ENCODE data around the gene FZD4.
"Not testable (repeated sequence)": the region's sequence is repeated elsewhere in the genome, so short reads cannot be mapped to it uniquely, and the experiment has no call there.

The FZD4 gene

DNA sequence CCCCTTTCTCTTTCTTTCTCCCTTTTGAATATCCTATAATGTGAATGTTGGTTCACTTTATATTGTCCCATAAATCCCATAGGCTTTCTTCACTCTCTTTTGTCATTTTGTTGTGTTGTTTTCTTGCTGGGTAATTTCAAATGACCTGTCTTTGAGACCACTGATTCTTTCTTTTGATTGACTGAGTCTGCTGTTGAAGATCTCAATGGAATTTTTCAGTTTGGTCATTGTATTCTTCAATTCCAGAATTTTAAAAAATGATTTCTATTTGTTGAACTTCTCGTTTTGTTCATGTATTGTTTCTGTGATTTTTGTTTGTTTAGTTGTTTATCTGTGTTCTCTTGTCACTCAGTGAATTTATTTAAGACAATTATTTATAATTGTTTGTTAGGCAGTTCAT lies 17.5 kb upstream of the FZD4 start:
- no peak for DNase-seq

DNA sequence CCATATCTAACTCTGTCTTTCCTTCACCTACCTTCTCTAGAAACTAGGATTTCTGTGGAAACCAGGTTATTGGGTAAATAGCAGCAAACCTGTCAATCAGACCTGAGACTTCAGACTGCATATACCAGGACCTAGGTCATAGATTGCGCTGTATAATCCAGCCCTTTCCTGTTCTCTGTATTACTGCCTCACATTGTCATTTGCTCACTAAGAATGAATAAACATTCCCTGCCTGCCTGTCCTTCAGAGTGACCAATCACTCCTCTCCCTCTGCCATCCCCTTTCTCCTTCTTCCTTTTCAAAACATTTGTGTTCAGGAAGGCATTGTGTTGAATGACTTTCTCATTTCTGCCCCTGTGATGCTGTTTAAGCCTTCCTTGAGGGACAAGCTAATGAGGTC lies 14.1 kb upstream of the FZD4 start:
- no peak for DNase-seq

DNA sequence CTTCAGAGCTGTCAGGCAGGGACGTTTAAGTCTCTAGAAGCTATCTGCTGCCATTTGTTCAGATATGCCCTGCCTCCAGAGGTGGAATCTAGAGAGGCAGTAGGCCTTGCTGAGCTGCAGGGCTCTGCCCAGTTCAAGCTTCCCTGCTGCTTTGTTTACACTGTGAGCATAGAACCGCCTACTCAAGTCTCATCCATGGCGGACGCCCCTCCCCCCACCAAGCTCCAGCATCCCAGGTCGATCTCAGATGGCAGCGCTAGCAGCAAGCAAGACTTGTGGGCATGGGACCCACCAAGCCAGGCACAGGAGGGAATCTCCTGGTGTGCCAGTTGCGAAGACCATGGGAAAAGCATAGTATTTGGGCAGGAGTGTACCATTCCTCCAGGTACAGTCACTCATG lies 12.4 kb upstream of the FZD4 start:
- not testable (repeated sequence) for DNase-seq

- no peak for DNase-seq
These were observed 2.9 kb upstream of the FZD4 start for GRCh38 chr11:86957976-86958646.

GRCh38 chr11:86956905-86957195 lies 1.7 kb upstream of the FZD4 start:
- DNase-seq, result no peak

DNA sequence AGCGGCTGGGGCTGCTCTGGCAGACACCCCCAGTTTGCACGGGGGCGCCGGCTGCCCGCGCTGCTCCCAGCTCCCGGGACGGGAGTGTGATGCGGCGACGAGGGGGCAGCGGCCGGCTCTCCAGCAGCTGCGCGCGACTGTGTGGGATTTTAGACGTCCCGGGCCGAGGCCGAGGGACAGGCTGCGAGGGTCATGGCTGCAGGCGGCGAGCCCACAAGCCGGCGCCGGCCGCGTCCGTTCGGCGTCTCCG lies 159 bp downstream of the FZD4 start:
- DNase-seq, result no peak

- DNase-seq, result peak; percentile 36
These were observed 705 bp downstream of the FZD4 start for GRCh38 chr11:86954269-86955110.

- DNase-seq, result no peak
These were observed 2.8 kb downstream of the FZD4 start for GRCh38 chr11:86952221-86952875.

GRCh38 chr11:86951706-86952105 lies 3.5 kb downstream of the FZD4 start:
- no peak for DNase-seq

- DNase-seq, result no peak
These were observed 4.6 kb downstream of the FZD4 start for GRCh38 chr11:86950661-86950995.

DNA sequence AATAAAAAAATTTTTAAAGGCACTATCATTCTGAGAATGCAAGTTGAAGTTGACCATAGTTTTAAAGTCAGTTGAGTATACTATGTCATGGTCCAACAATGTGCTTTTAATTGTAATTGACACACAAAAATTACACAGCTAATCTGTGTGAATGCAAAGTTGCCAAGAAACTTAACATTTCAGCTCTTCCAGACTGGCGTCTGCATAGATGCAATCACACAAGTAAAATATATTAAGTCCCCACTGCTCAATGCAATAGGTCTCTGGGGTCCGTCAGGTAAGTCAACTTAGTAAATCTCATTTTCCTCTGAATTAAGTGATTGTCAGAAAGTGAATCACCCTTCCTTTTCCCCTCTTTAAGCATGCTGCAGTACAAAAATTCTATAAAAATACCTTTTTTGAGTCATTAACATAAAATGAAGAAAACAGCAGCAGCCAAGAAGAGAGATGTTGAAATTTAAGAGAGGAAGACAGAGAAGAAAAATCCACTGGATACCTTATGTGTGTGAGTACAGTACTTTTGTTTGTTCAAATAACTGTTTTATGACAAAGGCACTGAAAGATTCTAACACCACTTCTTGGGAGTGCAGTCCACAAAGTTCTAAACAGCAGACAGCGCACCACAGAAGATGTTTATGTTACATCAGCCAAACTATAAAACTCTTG lies 5.1 kb downstream of the FZD4 start:
- DNase-seq, result no peak

DNA sequence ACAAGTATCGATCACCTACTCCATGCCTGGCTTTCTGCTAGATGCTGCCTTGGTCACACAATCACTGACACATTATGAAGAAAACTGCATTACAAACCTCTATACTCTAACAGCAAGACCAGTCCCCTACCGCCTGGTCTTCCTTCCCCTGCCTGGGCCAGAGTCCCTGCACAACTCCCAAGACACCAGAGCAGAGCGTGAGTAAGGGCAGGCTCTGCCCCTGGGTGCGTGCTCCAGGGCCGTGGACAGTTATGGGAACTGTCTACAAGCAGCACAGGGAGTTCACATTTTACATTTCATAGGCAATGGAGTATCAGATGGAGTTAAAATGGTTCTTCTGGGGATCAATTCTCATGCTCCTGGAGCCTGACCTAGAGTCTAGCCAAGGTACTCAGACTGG lies 6.5 kb downstream of the FZD4 start:
- no peak for DNase-seq

DNA sequence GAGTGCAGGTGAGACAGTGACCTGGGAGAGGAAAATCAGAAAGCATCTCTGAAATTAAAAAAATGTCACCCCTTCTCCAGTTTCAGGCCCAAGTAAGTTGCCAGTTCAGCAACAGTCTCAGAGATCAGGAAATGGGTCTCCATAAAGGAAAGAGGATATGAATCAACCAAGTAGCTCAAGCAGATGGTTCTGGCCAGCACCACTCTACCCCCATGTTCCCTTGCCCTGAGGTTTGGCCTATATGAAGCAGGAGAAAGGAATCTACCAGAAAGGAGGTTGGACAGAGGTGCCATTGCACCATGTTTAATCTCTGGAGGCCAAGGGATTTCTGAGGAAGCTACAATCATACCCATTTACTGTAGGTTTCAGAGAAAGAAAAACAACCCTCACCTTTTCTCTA lies 7.7 kb downstream of the FZD4 start:
- DNase-seq, result no peak

GRCh38 chr11:86943505-86943904 lies 11.7 kb downstream of the FZD4 start:
- not testable (repeated sequence) for DNase-seq

- no peak for DNase-seq
These were observed 13.2 kb downstream of the FZD4 start for GRCh38 chr11:86941871-86942599.

DNA sequence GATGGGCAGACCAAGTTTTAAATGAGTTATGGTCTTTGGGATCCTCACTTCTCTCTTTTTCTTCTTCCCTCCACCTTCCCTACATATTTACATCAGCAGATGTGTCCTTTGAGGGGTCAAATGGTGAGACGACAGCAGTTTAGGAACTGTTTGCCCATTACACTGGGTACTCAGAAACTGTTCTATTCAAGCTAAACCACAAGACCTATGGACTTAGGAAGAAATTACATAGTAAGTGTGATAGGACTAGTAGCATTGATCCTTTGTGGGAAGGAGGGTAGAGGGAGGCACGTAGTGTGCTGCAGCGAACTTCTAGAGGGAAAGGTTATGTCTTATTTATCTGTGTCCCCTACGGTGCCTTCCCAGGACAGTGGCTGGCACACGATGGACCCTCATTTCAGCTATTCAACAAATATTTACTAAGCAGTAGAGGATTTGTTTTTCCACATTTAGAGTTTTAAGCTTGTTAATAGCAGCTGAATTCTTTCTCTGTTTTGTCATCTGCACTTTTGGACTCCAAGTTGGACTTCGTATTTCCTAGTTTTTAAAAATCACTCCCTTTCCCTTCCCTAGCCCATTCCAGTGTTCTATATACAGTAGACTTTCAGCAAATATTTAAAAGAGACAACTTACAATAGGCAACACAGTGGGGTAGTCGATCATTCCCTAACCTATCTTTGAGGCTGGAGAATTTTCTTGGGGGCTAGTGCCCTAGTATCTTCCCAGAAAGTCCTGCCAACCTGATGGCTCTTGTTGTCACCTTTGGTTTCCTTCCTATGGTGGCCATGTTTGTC lies 13.9 kb downstream of the FZD4 start:
- DNase-seq, result no peak

GRCh38 chr11:86940122-86940777 lies 14.9 kb downstream of the FZD4 start:
- DNase-seq, result no peak

DNA sequence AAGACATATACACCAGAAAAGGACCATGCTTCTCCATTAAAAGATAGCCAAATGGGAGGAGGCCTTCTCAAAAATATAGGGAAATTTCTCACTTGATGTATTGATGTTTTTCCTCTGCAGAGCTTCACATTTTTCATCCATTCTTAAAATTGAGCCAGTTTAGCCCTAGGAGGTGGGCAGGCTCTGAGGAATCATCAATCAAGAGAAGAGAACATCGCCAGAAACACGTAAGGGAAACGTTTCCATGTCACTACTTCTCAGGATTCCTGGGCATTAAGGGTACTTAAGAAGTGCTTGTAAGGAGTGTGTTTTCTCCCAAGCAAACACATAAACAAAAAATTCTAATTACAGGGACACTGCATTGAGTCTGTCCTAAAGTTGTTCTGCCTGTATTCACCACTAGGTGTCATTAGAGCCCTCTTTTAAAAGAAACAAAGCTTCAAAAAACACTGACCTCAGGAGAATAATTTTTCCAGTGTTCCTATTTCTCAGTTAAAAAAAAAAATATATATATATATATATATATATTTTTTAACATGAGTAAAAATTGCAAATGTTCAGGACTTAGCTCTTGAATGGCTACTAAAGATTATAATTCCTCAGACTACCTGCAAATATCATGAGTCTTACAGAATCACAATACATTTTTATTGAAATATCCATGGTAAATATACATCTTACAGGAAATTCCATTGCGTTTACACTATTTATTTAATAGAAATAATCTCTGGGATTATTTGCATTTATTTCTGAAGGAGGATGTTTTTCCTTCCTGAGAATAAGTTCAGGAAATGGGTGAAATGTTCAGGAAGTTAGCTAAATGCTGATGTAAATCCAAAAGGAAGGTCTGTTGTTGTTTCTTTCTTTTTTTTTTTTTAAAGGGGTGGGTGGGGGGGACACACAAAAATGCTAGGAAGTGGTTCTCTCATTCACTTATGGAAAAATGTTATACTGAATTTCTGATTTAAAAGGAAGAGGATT lies 16.0 kb downstream of the FZD4 start:
- peak; percentile 70 for DNase-seq

GRCh38 chr11:86938203-86938899 lies 16.8 kb downstream of the FZD4 start:
- no peak for DNase-seq

DNA sequence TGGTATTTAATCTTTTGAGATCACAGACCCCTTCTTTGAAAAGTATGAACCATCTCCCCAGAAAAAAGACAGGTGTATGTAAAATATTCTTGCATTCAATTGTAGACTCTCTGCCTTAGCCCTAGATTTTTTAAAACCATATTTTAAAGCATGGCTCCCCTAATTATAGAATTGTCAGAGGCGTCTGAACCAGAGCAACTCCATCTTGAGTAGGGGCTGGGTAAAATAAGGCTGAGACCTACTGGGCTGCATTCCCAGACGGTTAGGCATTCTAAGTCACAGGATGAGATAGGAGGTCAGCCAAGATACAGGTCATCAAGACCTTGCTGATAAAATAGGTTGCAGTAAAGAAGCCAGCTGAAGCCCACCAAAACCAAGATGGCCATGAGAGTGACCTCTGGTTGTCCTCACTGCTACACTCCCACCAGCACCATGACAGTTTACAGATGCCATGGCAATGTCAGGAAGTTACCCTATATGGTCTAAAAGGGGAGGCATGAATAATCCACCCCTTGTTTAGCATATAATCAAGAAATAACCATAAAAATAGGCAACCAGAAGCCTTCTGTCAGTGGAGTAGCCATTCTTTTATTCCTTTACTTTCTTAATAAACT lies 17.9 kb downstream of the FZD4 start:
- not testable (repeated sequence) for DNase-seq

All from NCI-H1092 treated with DMSO at 0.1 percent for 48 hours (cell line).